Posterior vena cava (tissue), 2 donors: ENCODE data around the gene CD2. TPM values are rescaled to one million over a fixed set of nuclear protein-coding genes. Genes with fewer than 3 reads are reported as not detected.

ENCODE experiments used
- DNase-seq: peaks from one replicate; pipeline ENCODE4 v3.0.0-alpha.2; 2020; ENCODE audit warnings: low spot score
- intact Hi-C, 2 donors: fragments of 100-400 bp; cut with DNase I; formaldehyde crosslinking; loops; one replicate each; pipeline versions ENCODE4 v1.14.1 to v1.14.2; 2022 to 2023
- long read RNA-seq, 2 donors: library from polyadenylated mRNA; unstranded; transcript quantifications; one replicate each; pipeline ENCODE4 v2.0.0, GENCODE V29; 2020 to 2021
- total RNA-seq, 2 donors: library from RNA; stranded (reverse); fragmentation: NEBNext Ultra II Directional; extraction: Animal tissue kit (Norgen Biotek cat#: 25700); gene quantifications; one replicate each; pipeline ENCODE4 v1.2.1, GENCODE V29; 2021
- donor health status: DM: yes; HTN: yes; CAD: no.
- donor health status: DM: yes; HTN: yes; CAD: no.

CD2 gene, protein sequence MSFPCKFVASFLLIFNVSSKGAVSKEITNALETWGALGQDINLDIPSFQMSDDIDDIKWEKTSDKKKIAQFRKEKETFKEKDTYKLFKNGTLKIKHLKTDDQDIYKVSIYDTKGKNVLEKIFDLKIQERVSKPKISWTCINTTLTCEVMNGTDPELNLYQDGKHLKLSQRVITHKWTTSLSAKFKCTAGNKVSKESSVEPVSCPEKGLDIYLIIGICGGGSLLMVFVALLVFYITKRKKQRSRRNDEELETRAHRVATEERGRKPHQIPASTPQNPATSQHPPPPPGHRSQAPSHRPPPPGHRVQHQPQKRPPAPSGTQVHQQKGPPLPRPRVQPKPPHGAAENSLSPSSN
- 1 to 10 TPM; 1.1 to 2.3 TPM for total RNA-seq
- long read RNA-seq, donor 1: 0 reads
- long read RNA-seq, donor 2, partial matches to known transcripts: 0 of 2 reads
- long read RNA-seq, donor 2, other reads (novel, unspliced or antisense): 0 of 2 reads

- intact Hi-C loops: no loop called here
- DNase-seq: no peak
Measured at GRCh38 chr1:116754198-116754977, at the start of gene CD2. CD2 (plus strand) TSS chr1:116754430; CDS start chr1:116754493, 63 bp downstream.

- intact Hi-C loops: no loop called here
- DNase-seq: no peak
Measured at GRCh38 chr1:116706123-116706522, 48.1 kb upstream of the CD2 start.

DNA sequence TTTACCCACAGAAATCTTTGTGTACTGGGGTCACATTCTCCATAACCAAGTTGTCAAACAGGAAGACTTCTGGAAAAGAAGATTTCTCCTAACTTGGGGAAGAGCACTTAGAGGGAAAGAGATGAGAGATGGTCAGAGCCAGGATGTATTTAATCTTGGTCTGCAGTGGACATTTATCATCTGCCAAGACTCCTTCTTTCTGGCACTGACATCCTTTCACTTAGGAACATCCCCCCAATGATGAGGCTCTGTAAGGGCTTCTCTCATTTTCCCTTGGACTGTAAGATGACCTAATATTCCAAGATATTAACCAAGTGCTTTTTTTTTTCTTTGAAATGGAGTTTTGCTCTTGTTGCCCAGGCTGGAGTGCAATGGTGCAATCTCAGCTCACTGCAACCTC is 47.4 kb upstream of the CD2 start:
- intact Hi-C loops: no loop called here

GRCh38 chr1:116708255-116708900 is 45.9 kb upstream of the CD2 start:
- DNase-seq: no peak
- intact Hi-C loops: no loop called here

More for the DNA sequence above, 47.4 kb upstream of the CD2 start:
- DNase-seq: no peak

GRCh38 chr1:116709666-116710167 is 44.5 kb upstream of the CD2 start:
- no peak for DNase-seq
- intact Hi-C loops: no loop called here

DNA sequence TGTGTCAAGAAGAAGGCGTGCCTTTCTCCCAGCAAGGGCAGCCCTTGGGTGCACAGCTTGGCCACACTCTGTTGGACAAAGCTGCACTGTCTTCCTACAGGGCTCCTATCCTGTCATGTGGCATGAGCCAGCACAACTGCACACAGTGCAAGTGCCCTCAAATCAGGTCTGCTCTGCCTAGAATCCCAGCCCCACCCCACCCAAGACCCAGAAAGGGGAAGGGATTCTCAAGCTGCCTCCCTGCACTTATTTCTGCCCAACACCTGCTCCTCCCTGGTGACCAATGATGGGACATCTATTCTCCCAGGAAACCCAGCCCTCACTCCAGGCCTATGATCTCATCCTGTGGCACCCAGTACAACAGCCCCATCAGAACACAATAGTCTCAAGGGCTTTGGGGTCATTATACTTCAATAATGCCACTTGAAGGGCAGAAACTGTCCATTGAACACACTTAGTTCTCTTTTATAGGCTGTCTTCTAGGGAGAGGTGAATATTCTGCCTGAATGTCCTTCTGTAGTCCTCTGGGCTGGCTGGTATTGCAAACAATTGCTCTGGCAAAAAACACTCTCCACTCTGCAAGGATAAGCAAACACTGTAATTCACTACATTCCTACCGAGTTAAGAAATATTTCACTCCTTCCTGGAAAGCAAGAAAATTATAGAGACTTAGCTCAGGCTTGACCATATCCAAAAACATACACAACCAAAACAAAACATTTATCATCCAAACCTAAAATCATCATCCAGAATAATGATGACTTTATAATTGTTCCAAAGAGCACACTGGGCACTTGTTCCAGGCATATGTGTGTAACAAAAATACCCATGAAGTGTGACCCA is 43.6 kb upstream of the CD2 start:
- no peak for DNase-seq

GRCh38 chr1:116711263-116711840 is 42.9 kb upstream of the CD2 start:
- no peak for DNase-seq
- intact Hi-C loops: no loop called here

More for the DNA sequence above, 43.6 kb upstream of the CD2 start:
- intact Hi-C loops: no loop called here

GRCh38 chr1:116712510-116712909 is 41.7 kb upstream of the CD2 start:
- DNase-seq: no peak
- intact Hi-C loops: no loop called here

GRCh38 chr1:116713474-116713873 is 40.8 kb upstream of the CD2 start:
- intact Hi-C loops: no loop called here
- DNase-seq: no peak

GRCh38 chr1:116716391-116716790 is 37.8 kb upstream of the CD2 start:
- intact Hi-C loops: no loop called here
- DNase-seq: no peak

GRCh38 chr1:116717318-116717717 is 36.9 kb upstream of the CD2 start:
- no peak for DNase-seq
- intact Hi-C loops: no loop called here

GRCh38 chr1:116720364-116721038 is 33.7 kb upstream of the CD2 start:
- intact Hi-C loops: no loop called here
- no peak for DNase-seq

DNA sequence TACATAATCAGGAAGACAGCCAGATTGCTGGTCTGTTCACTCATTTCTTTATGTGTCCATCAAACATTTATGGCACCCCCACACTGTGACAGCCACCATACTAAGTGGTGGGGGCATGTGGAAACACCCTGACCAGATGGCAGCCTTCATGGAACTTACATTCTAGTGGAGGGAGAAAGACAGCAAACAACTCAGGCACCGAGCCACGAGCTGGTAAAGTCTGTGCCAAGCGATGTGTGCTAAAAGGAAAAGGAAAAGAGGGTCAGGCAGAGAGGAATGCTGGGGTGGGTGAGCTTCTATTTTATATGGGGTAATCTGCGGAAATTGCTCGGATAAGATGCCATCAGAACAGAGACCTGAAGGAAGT is 33.2 kb upstream of the CD2 start:
- intact Hi-C loops: no loop called here
- no peak for DNase-seq

GRCh38 chr1:116721451-116722007 is 32.7 kb upstream of the CD2 start:
- DNase-seq: no peak
- intact Hi-C loops: no loop called here

GRCh38 chr1:116722016-116722838 is 32.0 kb upstream of the CD2 start:
- intact Hi-C loops: no loop called here
- DNase-seq: no peak

GRCh38 chr1:116724765-116725375 is 29.4 kb upstream of the CD2 start:
- DNase-seq: no peak
- intact Hi-C loops: no loop called here

- intact Hi-C loops: no loop called here
- DNase-seq: no peak
Measured at GRCh38 chr1:116725798-116726197, 28.4 kb upstream of the CD2 start.
